HTERT RPE-1 (cell line): ENCODE measurements around the gene CD177.
"Not testable (repeated sequence)": the region's sequence is repeated elsewhere in the genome, so short reads cannot be mapped to it uniquely, and the experiment has no call there.

Source experiments
- in situ Hi-C: fragments of 300-500 bp; cut with MboI; formaldehyde crosslinking; loops from 4 replicates; pipeline ENCODE4 v1.14.3; 2020; ENCODE audit warnings: low sequenced_read_pairs

CD177 gene

GRCh38 chr19:43331435-43332010 is 22.0 kb upstream of the CD177 start:
- in situ Hi-C loops: no loop called here

GRCh38 chr19:43332058-43332922 is 21.2 kb upstream of the CD177 start:
- in situ Hi-C loops: no loop called here

GRCh38 chr19:43336508-43336907 is 17.0 kb upstream of the CD177 start:
- in situ Hi-C loops: not testable (repeated sequence)

- in situ Hi-C loops: no loop called here
Measured at GRCh38 chr19:43337737-43338136, 15.7 kb upstream of the CD177 start.

GRCh38 chr19:43338530-43338929 is 15.0 kb upstream of the CD177 start:
- in situ Hi-C loops: no loop called here

- in situ Hi-C loops: not testable (repeated sequence)
Measured at GRCh38 chr19:43339243-43339930, 14.1 kb upstream of the CD177 start.

GRCh38 chr19:43340101-43340500 is 13.4 kb upstream of the CD177 start:
- in situ Hi-C loops: not testable (repeated sequence)

- in situ Hi-C loops: not testable (repeated sequence)
Measured at GRCh38 chr19:43341098-43341497, 12.4 kb upstream of the CD177 start.

- in situ Hi-C loops: not testable (repeated sequence)
Measured at GRCh38 chr19:43342104-43342503, 11.4 kb upstream of the CD177 start.

- in situ Hi-C loops: not testable (repeated sequence)
Measured at GRCh38 chr19:43344347-43344925, 9.1 kb upstream of the CD177 start.

GRCh38 chr19:43349813-43350212 is 3.7 kb upstream of the CD177 start:
- in situ Hi-C loops: not testable (repeated sequence)

- in situ Hi-C loops: no loop called here
Measured at GRCh38 chr19:43351998-43352746, 1.3 kb upstream of the CD177 start.

GRCh38 chr19:43354305-43354627 is 780 bp downstream of the CD177 start:
- in situ Hi-C loops: no loop called here

GRCh38 chr19:43356749-43357148 is 3.3 kb downstream of the CD177 start:
- in situ Hi-C loops: not testable (repeated sequence)

- in situ Hi-C loops: no loop called here
Measured at GRCh38 chr19:43362179-43362578, 8.7 kb downstream of the CD177 start.

- in situ Hi-C loops: no loop called here
Measured at GRCh38 chr19:43362745-43363144, 9.3 kb downstream of the CD177 start.

- in situ Hi-C loops: not testable (repeated sequence)
Measured at GRCh38 chr19:43365677-43366076, 12.2 kb downstream of the CD177 start.

GRCh38 chr19:43367822-43368221 is 14.3 kb downstream of the CD177 start:
- in situ Hi-C loops: no loop called here

GRCh38 chr19:43368897-43369296 is 15.4 kb downstream of the CD177 start:
- in situ Hi-C loops: not testable (repeated sequence)

GRCh38 chr19:43371909-43372308 is 18.4 kb downstream of the CD177 start:
- in situ Hi-C loops: no loop called here

GRCh38 chr19:43372462-43372861 is 19.0 kb downstream of the CD177 start:
- in situ Hi-C loops: no loop called here
